Neural cell (in vitro differentiated cells): Measurements from ENCODE around the gene SLC13A2. TPM values are rescaled to one million over a fixed set of nuclear protein-coding genes. Genes with fewer than 3 reads are reported as not detected.

Source experiments
- H2AFZ ChIP-seq: fragments of 200-600, 300-800 bp; sonication (generic), shearing (Covaris generic); 2 replicates; pipeline ENCODE4 v1.6.0; 2014; ENCODE audit warnings: low read depth, mild to moderate bottlenecking, antibody characterized with exemption, low read length, moderate library complexity
- H3F3A ChIP-seq: fragments of 200-600 bp; shearing (Covaris generic); 2 replicates; pipeline ENCODE4 v1.6.1; 2016; ENCODE audit warnings: mild to moderate bottlenecking, moderate library complexity, mixed read lengths, antibody characterized with exemption, low read length; ENCODE audit not compliant: insufficient read depth, poor library complexity, severe bottlenecking
- H3K27ac ChIP-seq: fragments of 200-600, 300-800 bp; sonication (generic), shearing (Covaris generic); 2 replicates; pipeline ENCODE4 v1.5.1; 2014; ENCODE audit warnings: mild to moderate bottlenecking, low read length, moderate library complexity
- H3K27me3 ChIP-seq: fragments of 300-800, 200-600 bp; sonication (generic), shearing (Covaris generic); 2 replicates; pipeline ENCODE4 v1.6.0; 2014; ENCODE audit warnings: mild to moderate bottlenecking, low read depth, low read length, moderate library complexity; ENCODE audit not compliant: insufficient read depth
- H3K36me3 ChIP-seq: fragments of 300-800, 200-600 bp; sonication (generic), shearing (Covaris generic); 2 replicates; pipeline ENCODE4 v1.5.1; 2014; ENCODE audit warnings: mild to moderate bottlenecking, antibody characterized with exemption, low read length, moderate library complexity; ENCODE audit not compliant: insufficient read depth
- H3K4me2 ChIP-seq: fragments of 300-800, 200-600 bp; sonication (generic), shearing (Covaris generic); 2 replicates; pipeline ENCODE4 v1.6.0; 2014; ENCODE audit warnings: mild to moderate bottlenecking, low read length
- H3K4me3 ChIP-seq: fragments of 300-800, 200-600 bp; sonication (generic), shearing (Covaris generic); 2 replicates; pipeline ENCODE4 v1.5.1; 2014; ENCODE audit warnings: mild to moderate bottlenecking, low read length, moderate library complexity
- H3K79me2 ChIP-seq: fragments of 200-600 bp; shearing (Covaris generic); replicated peaks from 2 replicates; pipeline ENCODE4 v1.6.0; 2014; ENCODE audit warnings: mild to moderate bottlenecking, low read length, moderate library complexity; ENCODE audit not compliant: insufficient read depth
- H3K9ac ChIP-seq: fragments of 300-800, 200-600 bp; sonication (generic), shearing (Covaris generic); 2 replicates; pipeline ENCODE4 v1.6.1; 2016; ENCODE audit warnings: mild to moderate bottlenecking, low read length, mixed read lengths
- H3K9me2 ChIP-seq: fragments of 200-600 bp; shearing (Covaris generic); 2 replicates; pipeline ENCODE4 v1.6.1; 2016; ENCODE audit warnings: mild to moderate bottlenecking, low read length, mixed read lengths; ENCODE audit not compliant: insufficient read depth
- H3K9me3 ChIP-seq: fragments of 200-600, 300-800 bp; sonication (generic), shearing (Covaris generic); 2 replicates; pipeline ENCODE4 v1.6.1; 2016; ENCODE audit warnings: mild to moderate bottlenecking, mixed run types, low read length, moderate library complexity, mixed read lengths
- H4K20me1 ChIP-seq: fragments of 200-600 bp; shearing (Covaris generic); 2 replicates; pipeline ENCODE4 v1.6.1; 2016; ENCODE audit warnings: mild to moderate bottlenecking, mixed run types; ENCODE audit not compliant: insufficient read depth
- CTCF ChIP-seq: fragments of 450-650 bp; IDR thresholded peaks from 2 replicates; pipeline ENCODE4 v1.5.1; 2014; ENCODE audit warnings: antibody characterized with exemption, mild to moderate bottlenecking, moderate library complexity; ENCODE audit not compliant: poor library complexity, severe bottlenecking
- MXI1 ChIP-seq: fragments of 450-650 bp; conservative IDR thresholded peaks from 2 replicates; pipeline ENCODE4 v1.6.1; 2014; ENCODE audit warnings: antibody characterized with exemption, mild to moderate bottlenecking; ENCODE audit not compliant: poor library complexity, severe bottlenecking
- POLR2AphosphoS5 ChIP-seq: IDR thresholded peaks from 2 replicates; pipeline ENCODE4 v1.6.1; 2012
- RAD21 ChIP-seq: fragments of 450-650 bp; conservative IDR thresholded peaks from 2 replicates; pipeline ENCODE4 v1.6.1; 2014; ENCODE audit warnings: antibody characterized with exemption, mild to moderate bottlenecking, moderate library complexity
- SMC3 ChIP-seq: fragments of 450-650 bp; conservative IDR thresholded peaks from 2 replicates; pipeline ENCODE4 v1.6.1; 2014; ENCODE audit warnings: antibody characterized with exemption, mild to moderate bottlenecking, moderate library complexity; ENCODE audit not compliant: poor library complexity
- TAF1 ChIP-seq: IDR thresholded peaks from 2 replicates; pipeline ENCODE4 v1.6.1; 2012; ENCODE audit warnings: low read depth
- polyA plus RNA-seq: library from polyadenylated mRNA; depleted of rRNA; stranded (reverse); fragments of >200 nt; gene quantifications from 2 replicates; pipeline ENCODE4 v1.2.3, GENCODE V29; 2014
- TF ChIP-seq, protein P1 (sequence below): IDR thresholded peaks from 2 replicates; pipeline ENCODE4 v1.6.1; 2012; ENCODE audit warnings: borderline replicate concordance

SLC13A2 gene
- polyA plus RNA-seq, 1 donor from 2014 or later: not detected

DNA sequence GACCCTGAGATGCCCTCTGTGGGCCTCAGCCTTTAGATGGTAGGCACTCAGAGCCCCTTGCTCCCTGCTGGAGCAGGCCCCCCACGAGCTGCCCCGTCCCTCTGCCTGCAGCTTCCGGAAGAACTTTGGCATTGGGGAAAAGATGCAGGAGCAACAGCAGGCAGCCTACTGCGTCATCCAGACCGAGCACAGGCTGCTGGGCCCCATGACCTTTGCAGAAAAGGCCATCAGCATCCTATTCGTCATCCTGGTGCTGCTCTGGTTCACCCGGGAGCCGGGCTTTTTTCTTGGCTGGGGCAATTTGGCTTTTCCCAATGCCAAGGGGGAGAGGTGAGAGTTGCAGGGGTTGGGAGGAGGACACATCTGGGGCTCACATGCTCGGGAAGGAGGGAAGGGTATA, 20.0 kb downstream of the SLC13A2 start:
- H3K9ac ChIP-seq: no peak overlapping the region
- no peaks in the 10 kb centered on the region for H3K79me2 ChIP-seq
- no peak overlapping the region for H2AFZ ChIP-seq
- no peaks in the 10 kb centered on the region for H3F3A ChIP-seq
- no peaks in the 10 kb centered on the region for H4K20me1 ChIP-seq
- no peak overlapping the region for H3K4me2 ChIP-seq
- H3K4me3 ChIP-seq: no peak overlapping the region
- no peaks in the 10 kb centered on the region for H3K9me2 ChIP-seq
- no peaks in the 10 kb centered on the region for H3K27me3 ChIP-seq
- TF ChIP-seq POLR2AphosphoS5 (no peak), TAF1 (no peak), CTCF (no peak), RAD21 (no peak), MXI1 (no peak)
- TF ChIP-seq, protein P1, sequence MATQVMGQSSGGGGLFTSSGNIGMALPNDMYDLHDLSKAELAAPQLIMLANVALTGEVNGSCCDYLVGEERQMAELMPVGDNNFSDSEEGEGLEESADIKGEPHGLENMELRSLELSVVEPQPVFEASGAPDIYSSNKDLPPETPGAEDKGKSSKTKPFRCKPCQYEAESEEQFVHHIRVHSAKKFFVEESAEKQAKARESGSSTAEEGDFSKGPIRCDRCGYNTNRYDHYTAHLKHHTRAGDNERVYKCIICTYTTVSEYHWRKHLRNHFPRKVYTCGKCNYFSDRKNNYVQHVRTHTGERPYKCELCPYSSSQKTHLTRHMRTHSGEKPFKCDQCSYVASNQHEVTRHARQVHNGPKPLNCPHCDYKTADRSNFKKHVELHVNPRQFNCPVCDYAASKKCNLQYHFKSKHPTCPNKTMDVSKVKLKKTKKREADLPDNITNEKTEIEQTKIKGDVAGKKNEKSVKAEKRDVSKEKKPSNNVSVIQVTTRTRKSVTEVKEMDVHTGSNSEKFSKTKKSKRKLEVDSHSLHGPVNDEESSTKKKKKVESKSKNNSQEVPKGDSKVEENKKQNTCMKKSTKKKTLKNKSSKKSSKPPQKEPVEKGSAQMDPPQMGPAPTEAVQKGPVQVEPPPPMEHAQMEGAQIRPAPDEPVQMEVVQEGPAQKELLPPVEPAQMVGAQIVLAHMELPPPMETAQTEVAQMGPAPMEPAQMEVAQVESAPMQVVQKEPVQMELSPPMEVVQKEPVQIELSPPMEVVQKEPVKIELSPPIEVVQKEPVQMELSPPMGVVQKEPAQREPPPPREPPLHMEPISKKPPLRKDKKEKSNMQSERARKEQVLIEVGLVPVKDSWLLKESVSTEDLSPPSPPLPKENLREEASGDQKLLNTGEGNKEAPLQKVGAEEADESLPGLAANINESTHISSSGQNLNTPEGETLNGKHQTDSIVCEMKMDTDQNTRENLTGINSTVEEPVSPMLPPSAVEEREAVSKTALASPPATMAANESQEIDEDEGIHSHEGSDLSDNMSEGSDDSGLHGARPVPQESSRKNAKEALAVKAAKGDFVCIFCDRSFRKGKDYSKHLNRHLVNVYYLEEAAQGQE: no peak
- no peaks in the 10 kb centered on the region for H3K36me3 ChIP-seq
- no peaks in the 10 kb centered on the region for H3K9me3 ChIP-seq
- no peak overlapping the region for H3K27ac ChIP-seq

- Histone ChIP-seq H3K79me2 (no peaks in the 10 kb centered on the region), H3K9me3 (no peaks in the 10 kb centered on the region), H2AFZ (no peak overlapping the region), H4K20me1 (no peaks in the 10 kb centered on the region), H3K27me3 (no peaks in the 10 kb centered on the region), H3K27ac (no peak overlapping the region), H3K9me2 (no peaks in the 10 kb centered on the region), H3F3A (no peaks in the 10 kb centered on the region), H3K36me3 (no peaks in the 10 kb centered on the region), H3K4me2 (no peak overlapping the region), H3K4me3 (no peak overlapping the region), H3K9ac (no peak overlapping the region)
- TF ChIP-seq POLR2AphosphoS5 (no peak), SMC3 (peak; percentile 88), CTCF (peak; percentile 87), RAD21 (peak; percentile 83)
Measured at GRCh38 chr17:28494445-28495188, 21.2 kb downstream of the SLC13A2 start.
